ENCODE data around the gene FBN1. TPM values are rescaled to one million over a fixed set of nuclear protein-coding genes. Genes with fewer than 3 reads are reported as not detected.

FBN1 gene
- total RNA-seq, 1 donor from 2014 or later = 6.9 TPM

DNA sequence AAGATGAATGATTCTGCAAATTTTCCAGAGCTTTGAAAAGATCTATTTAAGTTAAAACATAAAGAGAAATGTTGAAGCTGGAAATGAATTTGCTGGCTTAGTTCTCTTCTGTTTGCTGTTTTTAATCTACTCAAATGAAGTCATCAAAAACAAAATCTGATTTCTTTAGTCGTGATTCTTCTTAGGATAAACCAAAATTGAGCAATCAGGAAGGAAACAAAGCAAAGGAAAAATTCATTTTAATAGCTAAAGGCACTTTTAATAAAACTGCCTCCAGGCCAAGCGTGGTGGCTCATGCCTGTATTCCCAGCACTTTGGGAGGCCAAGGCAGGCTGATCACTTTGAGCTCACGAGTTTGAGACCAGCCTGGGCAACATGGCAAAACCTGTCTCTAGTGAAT lies 223.1 kb downstream of the FBN1 start:
- ATAC-seq = no peak

DNA sequence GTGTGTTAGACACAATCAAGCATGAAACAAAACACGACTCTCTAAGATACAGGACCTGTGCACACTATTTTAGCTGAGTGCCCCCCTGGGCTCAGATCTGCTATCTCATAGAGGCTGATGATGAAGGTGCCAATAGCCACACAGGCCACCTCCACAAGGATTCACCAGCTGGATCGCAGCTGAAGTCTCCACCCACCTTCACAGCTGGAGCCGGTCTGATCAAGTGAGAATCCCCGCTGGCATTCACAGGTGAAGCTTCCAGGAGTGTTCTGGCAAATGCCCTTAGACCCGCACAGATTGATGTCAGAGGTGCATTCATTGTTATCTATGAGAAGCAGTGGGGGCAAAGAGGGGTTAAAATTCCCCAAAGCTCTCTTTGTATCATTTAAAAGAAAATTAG lies 224.1 kb downstream of the FBN1 start:
- no peak for ATAC-seq

DNA sequence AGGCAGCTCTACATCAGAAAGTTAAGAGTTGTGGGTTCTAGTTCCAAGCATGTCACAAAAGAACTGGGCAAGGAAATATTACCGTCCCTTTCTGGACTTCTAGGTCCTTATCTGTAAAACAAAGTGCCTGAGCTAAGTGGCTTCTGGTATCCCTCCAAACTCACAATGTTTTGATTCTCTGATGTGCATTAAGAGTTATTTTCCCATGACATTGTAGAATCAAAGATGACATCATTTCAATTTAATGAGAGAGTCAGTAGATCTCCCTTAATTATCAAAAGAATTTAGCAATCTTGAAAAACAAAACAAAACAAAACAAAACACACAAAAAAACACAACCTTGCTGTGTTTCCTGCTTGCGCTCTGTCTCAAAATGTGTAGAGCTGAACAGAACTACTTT lies 225.6 kb downstream of the FBN1 start:
- ATAC-seq = no peak

DNA sequence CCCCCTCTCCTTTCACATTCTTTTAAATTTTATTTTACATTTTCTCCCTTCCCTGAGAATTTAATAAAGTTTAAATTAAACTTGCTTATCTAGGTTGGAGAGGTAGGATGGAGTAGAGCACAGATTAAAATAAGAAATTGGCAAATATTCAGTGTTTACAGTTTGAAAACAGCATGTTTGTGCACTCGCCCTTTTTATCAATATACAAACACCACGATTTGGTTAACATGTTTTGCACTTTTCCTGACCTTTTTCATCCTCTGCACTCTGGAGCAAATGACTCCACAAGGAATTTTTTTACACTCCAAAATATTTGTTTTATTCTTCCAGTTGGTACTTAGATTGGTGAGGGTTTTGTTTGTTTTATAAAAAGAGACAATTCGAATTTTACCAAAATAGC lies 227.2 kb downstream of the FBN1 start:
- ATAC-seq = no peak

GRCh38 chr15:48416301-48416700 lies 229.2 kb downstream of the FBN1 start:
- ATAC-seq = no peak

- peak; percentile 95 for ATAC-seq
Measured at GRCh38 chr15:48415036-48415886, 230.2 kb downstream of the FBN1 start.

GRCh38 chr15:48414015-48414414 lies 231.5 kb downstream of the FBN1 start:
- ATAC-seq = no peak

GRCh38 chr15:48413304-48413703 lies 232.2 kb downstream of the FBN1 start:
- no peak for ATAC-seq

GRCh38 chr15:48411971-48412591 lies 233.4 kb downstream of the FBN1 start:
- ATAC-seq = no peak

DNA sequence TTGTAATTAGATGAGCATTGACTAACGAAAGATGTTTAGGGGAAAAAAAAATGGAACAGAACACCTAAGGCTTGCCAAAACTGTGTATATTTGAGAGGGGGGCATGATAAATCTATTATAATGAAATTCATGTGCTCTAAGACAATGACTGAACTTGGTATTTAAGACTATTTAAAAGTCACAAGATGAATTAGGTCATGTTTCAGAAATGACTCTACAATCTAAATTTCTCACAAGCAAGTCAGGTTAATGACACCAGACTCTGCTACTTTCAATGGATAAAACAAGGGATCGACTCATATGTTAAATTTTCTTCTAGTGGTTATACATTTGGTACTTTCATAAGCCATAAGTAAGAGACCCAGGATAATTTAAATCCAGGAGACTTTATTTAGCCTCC lies 235.9 kb downstream of the FBN1 start:
- ATAC-seq = no peak

- no peak for ATAC-seq
Measured at GRCh38 chr15:48408327-48408726, 237.2 kb downstream of the FBN1 start.

- no peak for ATAC-seq
Measured at GRCh38 chr15:48407646-48408045, 237.9 kb downstream of the FBN1 start.

- no peak for ATAC-seq
Measured at GRCh38 chr15:48406911-48407310, 238.6 kb downstream of the FBN1 start.

DNA sequence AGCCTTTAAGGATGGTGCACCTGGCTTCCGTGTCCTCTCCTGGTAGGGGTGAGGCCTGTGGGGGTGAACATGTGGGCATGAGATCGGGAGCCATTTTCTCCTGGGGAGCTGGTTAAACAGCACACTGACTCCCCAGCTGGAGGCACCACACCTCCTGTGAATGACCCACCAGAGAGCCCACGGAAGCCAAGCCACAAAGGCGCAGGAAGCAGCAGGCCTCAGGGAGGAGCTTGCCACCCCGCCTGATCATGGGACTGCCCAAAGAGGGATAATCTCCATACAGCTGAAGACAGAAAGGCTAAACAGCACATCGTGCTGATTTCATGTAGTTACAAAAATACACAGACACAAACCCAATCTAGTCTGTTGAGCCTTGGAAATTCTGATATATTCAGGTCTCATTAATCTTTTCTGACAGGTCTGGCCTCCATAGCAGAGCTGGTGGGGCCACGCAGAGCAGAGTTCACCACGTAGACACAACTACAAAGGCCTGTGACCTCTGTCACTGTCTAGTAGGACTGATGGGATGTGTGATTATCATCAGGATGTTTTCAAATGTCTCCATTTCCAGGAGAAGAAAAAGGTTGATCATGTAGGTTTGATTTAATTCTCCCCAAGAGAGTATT lies 239.1 kb downstream of the FBN1 start:
- ATAC-seq = no peak

DNA sequence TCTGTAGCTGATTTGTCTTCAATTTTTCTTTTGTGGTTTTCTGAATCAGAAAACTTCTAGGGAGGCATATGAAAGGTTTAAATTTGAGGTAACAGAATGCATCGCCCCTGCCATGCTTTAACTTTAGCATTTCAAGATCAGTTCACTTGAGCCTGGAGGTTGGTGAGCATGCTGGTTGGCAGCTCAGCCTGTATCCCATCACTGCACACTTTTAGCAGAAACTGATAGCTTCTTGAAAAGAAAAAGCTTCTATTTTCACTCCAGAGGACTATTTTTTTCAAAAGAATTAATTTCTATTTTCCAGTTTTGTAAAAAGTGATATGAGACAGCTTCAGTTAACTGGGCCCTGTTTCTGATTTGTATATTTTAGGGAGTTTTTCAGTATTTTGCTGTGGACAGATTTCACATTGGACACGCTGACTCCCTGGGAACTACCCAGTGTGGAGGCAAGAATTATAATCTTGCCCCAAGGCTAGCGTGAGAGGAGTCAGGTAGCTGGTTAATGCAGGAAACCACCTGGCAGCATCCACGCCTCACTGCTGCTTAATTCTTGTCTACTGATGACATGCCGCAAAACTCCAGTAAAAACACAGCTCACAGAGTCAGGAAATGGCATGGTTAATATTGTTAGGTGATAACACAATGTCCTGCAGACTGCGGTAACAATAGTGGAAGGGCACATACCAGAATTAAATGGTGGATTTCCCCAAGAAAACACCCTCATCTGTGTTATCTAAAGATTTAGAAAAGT lies 242.9 kb downstream of the FBN1 start:
- peak; percentile 36 for ATAC-seq

DNA sequence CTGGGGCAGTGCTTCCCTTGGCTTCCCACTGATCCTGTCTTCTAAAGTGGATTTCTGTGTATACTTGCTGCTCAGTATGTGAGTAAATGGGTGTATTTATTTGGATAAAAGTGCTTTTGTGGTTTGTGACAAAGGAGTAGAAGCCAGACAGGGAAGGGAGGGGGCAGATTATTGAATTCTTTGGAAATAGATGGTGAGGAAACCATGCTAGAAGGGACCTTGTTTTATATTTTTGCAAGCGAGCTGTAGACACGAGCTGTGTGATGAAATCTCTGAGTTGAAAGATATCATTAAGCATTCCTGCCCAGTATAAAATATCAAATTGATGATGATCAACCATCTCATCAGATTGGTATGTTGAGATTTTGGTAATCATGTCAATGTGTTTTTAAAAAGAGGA lies 245.4 kb downstream of the FBN1 start:
- ATAC-seq = no peak

DNA sequence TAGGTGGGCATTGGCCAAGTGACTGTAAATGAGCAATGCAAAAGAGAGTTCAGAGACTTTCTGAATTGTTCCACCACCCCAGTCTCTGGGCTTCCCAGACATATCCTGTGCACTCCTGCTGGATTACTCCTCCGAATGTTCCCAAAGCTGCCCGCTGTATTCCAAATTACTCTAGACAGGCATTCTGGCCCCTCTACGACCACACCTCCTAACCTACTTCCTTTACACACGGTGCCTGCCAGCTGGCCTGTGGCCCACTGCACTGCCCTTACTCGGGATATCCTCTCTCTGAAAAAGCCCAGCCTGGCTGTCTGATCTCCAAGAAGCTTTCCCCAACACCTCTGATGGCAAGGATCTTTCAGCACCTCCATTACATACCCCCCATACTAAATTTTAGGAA lies 247.7 kb downstream of the FBN1 start:
- ATAC-seq = no peak

- peak; percentile 39 for ATAC-seq
Measured at GRCh38 chr15:48396020-48396419, 249.5 kb downstream of the FBN1 start.

DNA sequence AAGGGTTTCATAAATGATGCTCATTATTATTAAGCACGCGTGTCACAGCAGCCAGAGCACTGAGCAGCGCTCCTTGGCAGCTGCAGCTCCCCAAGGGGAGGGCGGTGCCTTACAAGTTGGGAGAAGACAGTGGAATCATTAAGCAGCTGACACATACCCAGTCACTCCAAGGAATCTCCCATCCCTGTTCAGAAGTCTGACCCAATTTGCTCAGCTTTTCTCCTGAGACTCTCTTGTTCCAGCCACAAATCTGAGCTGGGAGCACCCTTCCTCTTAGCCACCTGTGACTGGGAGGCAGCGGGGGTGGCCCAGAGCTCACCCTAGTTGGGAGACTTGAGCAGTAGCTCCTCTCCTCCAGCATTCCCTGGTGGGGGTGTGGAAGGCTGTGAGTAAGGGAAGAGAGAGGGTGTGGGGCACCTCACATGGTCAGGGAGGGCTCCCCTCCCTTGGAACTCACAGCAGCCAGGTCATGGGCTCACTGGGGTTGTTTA lies 249.9 kb downstream of the FBN1 start:
- peak; percentile 84 for ATAC-seq

- ATAC-seq = no peak
Measured at GRCh38 chr15:48394970-48395369, 250.5 kb downstream of the FBN1 start.

- ATAC-seq = no peak
Measured at GRCh38 chr15:48393645-48394506, 251.6 kb downstream of the FBN1 start.

DNA sequence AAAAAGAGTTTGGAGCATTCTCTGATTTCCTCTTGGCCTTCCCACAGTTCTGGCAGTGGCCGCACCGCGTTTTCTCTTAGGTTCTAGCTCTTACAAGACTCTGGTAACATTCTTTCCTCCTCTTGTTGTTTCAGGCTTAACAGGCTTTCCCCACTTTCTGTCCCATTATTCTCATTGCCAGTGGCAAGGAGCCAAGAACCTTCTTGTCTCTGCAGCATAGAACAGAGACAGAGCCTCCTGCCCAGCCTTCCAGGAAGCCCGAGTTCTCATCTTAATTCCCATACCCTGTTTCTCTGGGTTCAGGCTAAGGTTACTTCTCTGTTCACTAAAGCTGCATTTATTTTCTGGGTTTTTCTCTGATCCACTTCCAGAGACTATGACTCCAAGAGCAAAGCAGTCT lies 253.2 kb downstream of the FBN1 start:
- peak; percentile 77 for ATAC-seq

All from esophagus mucosa (tissue), 1 donor.